ES-I3 (cell line): ENCODE results near the gene BLVRA.
"Not testable (repeated sequence)": the region's sequence is repeated elsewhere in the genome, so short reads cannot be mapped to it uniquely, and the experiment has no call there.

ENCODE experiments used
- H3K36me3 ChIP-seq: 2 replicates; pipeline ENCODE4 v1.6.1; 2013; ENCODE audit warnings: mild to moderate bottlenecking, low read length, control low read depth, moderate library complexity; ENCODE audit not compliant: insufficient read depth
- H3K4me1 ChIP-seq: 2 replicates; pipeline ENCODE4 v1.6.1; 2013; ENCODE audit warnings: mild to moderate bottlenecking, control low read depth, low read length; ENCODE audit not compliant: insufficient read depth
- H3K9ac ChIP-seq: 2 replicates; pipeline ENCODE4 v1.6.1; 2013; ENCODE audit warnings: low read depth, mild to moderate bottlenecking, low read length, moderate library complexity
- H3K9me3 ChIP-seq: 2 replicates; pipeline ENCODE4 v1.6.1; 2013; ENCODE audit warnings: mild to moderate bottlenecking, low read length, moderate library complexity; ENCODE audit not compliant: control insufficient read depth, insufficient read depth

Gene BLVRA, protein sequence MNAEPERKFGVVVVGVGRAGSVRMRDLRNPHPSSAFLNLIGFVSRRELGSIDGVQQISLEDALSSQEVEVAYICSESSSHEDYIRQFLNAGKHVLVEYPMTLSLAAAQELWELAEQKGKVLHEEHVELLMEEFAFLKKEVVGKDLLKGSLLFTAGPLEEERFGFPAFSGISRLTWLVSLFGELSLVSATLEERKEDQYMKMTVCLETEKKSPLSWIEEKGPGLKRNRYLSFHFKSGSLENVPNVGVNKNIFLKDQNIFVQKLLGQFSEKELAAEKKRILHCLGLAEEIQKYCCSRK

DNA sequence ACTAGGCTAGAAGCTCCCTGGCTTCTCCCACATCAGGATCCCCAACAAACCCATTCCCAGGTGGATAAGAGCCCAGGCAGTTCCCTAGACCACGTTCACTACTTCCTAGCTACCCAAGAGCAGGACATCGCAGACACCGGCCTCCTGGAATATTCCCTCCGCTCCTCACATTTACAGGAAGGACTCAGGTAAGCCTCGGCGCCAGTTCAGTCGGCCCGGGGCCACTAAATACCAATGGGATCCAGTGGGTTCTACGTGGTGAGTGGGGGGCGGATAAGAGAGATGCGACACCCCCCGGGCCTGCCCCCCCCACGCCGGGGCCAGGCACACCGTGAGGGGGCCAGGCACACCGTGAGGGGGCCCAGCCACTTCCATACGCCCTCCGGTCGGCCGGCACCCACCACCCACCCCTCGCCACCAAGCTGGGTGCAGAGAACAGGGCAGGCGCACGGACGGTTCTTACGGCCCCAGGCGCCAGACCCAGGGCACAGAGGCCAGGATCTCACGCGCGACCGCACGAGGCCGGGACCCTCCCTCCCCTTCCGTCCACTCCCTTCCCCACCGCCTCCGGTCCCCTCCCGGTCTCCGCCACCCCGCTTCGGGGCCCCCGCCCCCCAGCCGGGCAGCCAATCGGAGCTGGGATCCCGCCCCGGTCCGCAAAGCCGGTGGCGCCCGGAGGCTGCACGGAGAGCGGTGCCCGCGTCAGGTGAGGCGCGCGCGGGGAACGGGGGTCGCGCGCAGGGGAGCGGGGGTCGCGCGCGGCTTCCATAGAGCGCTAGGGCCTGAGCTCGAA is at the start of gene BLVRA:
TSS of gene BLVRA (plus strand) at position 652 of the 793 bp plus-strand sequence. CDS start 12,479 bp downstream, outside the sequence.
- peak within 1 kb of the TSS; percentile 78 for H3K9ac ChIP-seq
- no peaks in the 10 kb centered on the region for H3K9me3 ChIP-seq
- H3K36me3 ChIP-seq = no peaks in the 10 kb centered on the region
- H3K4me1 ChIP-seq = peaks cover 8% of the 10 kb centered on the region; the same call in 1 of the 2 replicates

DNA sequence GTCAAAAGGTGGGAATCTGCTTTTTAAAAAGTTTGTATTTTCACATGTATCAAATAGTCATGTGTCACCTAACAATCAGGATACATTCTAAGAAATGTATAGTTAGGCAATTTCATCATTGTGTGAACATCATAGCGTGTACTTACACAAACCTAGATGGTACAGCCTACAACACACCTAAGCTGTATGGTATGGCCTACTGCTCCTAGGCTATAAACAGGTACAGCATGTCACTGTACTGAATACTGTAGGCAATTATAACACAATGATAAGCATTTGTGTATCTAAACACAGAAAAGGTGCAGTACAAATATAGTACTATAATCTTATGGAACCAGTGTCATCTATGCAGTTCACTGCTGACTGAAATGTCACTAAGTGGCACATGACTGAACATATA is 47.0 kb upstream of the BLVRA start:
- Histone ChIP-seq H3K36me3 (no peaks in the 10 kb centered on the region), H3K9me3 (peaks cover 5% of the 10 kb centered on the region), H3K9ac (no peak overlapping the region), H3K4me1 (peaks cover 8% of the 10 kb centered on the region; the same call in 1 of the 2 replicates)

DNA sequence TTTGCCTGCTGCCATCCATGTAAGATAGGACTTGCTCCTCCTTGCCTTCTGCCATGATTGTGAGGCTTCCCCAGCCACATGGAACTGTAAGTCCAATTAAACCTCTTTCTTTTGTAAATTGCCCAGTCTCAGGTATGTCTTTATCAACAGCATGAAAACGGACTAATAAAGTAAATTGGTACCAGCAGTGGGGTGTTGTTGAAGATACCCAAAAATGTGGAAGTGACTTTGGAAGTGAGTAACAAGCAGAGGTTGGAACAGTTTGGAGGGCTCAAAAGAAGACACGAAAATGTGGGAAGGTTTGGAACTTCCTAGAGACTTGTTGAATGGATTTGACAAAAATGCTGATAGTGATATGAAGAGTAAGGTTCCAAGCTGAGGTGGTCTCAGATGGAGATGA is 42.5 kb upstream of the BLVRA start:
- H3K4me1 ChIP-seq, H3K9ac ChIP-seq, H3K36me3 ChIP-seq, H3K9me3 ChIP-seq: not testable (repeated sequence)

DNA sequence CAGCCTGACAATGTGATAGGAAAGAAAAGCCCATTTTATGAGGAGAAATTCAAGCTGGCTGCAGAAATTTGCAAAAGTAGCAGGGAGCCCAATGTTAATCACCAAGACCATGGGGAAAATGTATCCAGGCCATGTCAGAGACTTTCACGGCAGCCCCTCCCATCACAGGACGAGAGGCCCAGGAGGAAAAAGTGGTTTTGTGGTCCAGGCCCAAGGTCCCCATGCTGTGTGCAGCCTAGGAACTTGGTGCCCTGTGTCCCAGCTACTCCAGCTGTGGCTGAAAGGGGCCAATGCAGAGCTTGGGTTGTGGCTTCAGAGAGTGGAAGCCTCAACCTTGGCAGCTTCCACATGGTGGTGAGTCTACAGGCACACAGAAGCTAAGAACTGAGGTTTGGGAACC is 41.9 kb upstream of the BLVRA start:
- Histone ChIP-seq H3K9me3 (no peaks in the 10 kb centered on the region; the same call in 1 of the 2 replicates), H3K36me3 (no peaks in the 10 kb centered on the region), H3K4me1 (no peaks in the 10 kb centered on the region), H3K9ac (no peak overlapping the region)

DNA sequence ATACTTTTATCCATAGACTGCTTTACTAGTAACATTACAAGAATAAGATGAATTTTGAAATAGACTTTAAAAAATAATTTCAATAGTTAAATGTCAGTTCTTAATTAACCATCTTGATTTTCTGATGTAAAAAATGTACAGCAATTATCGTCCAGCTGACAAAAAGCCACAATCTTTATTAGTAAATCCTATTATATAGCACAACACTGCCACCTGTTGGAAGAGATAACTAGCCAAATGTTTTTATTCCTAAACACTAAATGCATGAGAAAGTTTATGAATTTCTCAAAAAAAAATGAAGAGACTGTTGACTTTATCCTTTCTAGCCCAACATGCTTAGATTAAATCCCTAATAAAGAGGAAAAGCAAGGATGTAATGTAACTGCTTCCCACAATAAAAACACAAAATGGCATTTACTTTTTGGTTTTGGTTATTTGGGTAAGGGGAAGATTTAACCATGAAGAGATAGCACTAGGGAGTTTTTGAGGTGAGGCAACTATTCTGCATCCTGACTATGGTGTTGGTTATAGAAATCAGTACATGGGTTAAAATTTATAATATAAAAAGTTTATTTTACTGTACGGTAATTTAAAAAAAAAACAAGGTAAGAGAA is 37.2 kb upstream of the BLVRA start:
- no peaks in the 10 kb centered on the region for H3K9me3 ChIP-seq
- no peaks in the 10 kb centered on the region for H3K36me3 ChIP-seq
- H3K9ac ChIP-seq = no peak overlapping the region
- no peaks in the 10 kb centered on the region for H3K4me1 ChIP-seq

DNA sequence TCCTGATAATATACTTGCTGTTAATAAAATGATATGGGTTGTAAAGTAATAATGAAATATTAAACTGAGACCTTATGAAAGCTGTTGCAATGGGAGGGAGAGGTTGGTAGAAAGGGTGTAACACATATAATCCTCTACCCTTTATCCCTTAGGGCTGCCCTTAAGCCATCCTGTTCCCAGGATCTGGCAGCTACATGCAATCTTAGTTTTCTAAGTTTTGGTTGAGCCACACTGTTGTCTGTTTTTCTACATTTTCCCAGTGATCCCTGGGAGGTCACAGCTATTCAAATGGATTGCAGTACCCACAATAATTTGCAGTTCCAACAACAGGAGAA is 35.5 kb upstream of the BLVRA start:
- Histone ChIP-seq H3K36me3 (no peaks in the 10 kb centered on the region), H3K9me3 (no peaks in the 10 kb centered on the region), H3K9ac (no peak overlapping the region), H3K4me1 (no peaks in the 10 kb centered on the region)

DNA sequence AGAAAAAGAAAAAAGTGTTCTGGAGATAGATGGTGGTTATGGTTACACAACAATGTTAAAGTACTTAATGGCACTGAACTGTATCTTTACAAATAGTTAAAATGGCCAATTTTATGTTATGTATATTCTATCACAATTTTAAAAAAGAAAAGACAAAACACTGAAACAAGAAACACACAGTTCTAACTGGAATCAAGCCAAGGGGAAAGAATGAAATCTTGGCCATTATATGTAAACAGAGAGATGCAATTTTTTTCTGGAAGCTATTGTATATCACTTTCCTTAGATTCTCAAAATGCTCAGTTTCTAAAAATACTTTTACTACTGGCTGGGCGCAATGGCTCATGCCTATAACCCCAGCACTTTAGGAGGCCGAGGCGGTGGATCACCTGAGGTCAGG is 33.2 kb upstream of the BLVRA start:
- H3K9me3 ChIP-seq = no peaks in the 10 kb centered on the region
- no peaks in the 10 kb centered on the region; the same call in 1 of the 2 replicates for H3K4me1 ChIP-seq
- no peaks in the 10 kb centered on the region for H3K36me3 ChIP-seq
- no peak overlapping the region for H3K9ac ChIP-seq

DNA sequence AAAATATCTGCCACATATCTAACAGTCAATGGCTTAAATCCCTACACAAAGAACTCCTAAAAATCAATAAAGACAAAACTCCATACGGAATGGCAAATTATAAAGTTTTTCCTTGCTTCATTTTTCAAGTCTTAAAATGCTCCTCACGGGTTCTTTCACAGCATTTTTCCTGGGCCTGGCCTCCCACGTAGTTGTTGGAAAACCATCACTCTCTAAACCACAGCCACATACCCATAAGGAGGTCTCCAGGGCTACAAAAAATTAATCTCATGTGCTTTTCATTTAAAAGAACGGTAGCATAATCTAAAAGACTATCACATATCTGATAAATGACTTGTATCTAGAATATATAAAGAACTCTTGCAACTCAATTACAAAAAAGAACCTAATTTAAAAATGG is 32.0 kb upstream of the BLVRA start:
- Histone ChIP-seq H3K9ac (no peak overlapping the region), H3K9me3 (no peaks in the 10 kb centered on the region), H3K36me3 (no peaks in the 10 kb centered on the region), H3K4me1 (no peaks in the 10 kb centered on the region; the same call in 1 of the 2 replicates)

DNA sequence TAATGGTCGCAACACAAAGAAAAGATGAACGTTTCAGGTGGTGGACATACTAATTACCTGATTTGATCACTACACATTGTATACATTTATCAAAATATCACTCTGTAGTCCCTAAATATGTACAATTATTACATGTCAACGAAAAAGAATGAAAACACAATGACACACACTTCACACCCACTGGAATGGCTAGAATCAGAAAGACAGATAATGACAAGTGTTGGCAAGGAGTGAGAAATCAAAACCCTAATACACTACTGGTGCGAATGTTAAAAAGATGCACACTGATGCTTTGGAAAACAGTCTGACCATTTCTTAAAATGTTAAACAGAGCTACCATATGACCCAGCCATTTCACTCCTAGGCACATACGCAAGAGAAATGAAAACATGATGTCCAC is 31.5 kb upstream of the BLVRA start:
- no peaks in the 10 kb centered on the region; the same call in 1 of the 2 replicates for H3K4me1 ChIP-seq
- no peak overlapping the region for H3K9ac ChIP-seq
- H3K36me3 ChIP-seq = no peaks in the 10 kb centered on the region
- no peaks in the 10 kb centered on the region for H3K9me3 ChIP-seq

DNA sequence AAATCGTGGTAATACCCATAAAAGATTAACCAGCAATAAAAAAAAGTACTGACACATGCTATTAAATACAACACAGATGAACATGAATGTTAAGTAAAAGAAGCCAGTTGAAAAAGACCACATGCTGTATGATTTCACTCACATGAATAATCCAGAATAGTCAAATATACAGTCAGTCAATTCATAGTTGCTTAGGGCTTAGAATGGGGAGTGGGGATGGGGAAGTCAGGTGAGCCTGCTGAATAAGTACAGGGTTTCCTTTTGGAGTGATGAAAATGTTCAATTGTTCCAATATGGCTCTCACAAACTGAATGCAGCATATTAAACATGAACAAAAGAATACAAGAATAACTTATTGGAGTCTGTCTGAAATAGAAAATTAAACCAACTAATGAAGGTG is 31.0 kb upstream of the BLVRA start:
- Histone ChIP-seq H3K36me3 (no peaks in the 10 kb centered on the region), H3K9ac (no peak overlapping the region), H3K9me3 (no peaks in the 10 kb centered on the region), H3K4me1 (no peaks in the 10 kb centered on the region; the same call in 1 of the 2 replicates)

DNA sequence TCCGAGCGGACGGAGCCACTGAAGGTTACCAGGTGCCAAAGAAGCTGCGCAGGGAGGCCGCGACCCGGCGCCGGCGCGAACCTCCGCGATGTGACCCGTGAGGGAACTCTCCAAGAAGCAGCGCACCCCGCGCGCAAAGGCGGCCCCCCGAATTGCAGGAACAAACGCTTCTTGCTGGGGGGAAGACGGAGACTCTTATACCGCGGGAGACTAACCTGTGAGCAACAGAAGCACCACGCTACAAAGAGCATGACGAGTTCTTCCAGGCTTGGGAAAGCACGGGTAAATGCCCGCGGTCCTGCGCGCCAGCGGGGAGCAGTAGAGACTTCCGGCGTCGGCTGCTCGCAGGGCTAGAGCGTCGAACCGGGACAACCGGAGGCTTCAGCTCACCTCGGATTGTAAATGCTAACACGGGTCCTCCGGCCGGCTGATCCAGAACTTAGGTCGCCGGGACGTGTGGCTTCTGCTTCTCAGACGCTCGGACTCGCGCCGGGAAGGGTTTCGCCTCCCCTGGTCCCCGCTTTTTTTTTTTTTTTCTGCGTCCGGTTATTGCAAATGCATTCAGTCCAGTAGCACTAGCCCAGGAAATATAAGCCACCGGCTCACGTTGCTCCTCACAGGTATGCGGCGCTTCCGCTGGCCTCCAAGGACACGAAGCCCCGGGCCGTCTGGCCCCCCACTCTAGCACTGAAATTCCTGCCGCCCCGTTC is 29.1 kb upstream of the BLVRA start, which contains the start of gene COA1:
TSS of gene COA1 (minus strand) at position 310 of the 710 bp plus-strand sequence. CDS start 80,909 bp downstream, outside the sequence.
- H3K9me3 ChIP-seq = no peaks in the 10 kb centered on the region
- no peaks in the 10 kb centered on the region for H3K36me3 ChIP-seq
- H3K9ac ChIP-seq = peak within 1 kb of the TSS; percentile 98
- H3K4me1 ChIP-seq = no peaks in the 10 kb centered on the region; the same call in 1 of the 2 replicates

DNA sequence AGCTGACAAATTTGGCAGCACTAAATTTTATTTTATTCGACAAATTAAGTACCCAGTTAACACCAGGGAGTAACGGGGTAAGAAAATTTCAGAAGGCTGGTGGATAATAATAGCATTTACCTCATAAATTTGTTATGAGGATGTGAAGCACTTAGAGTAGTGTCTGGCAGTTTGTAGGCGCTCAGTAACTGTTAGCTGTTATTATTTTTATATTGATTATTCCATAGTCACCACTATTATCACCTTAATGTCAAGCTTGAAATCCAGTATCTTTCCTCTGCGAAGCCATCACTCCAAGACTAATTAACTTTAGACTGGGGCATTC is 28.6 kb upstream of the BLVRA start:
- peak overlapping the region; percentile 98 for H3K9ac ChIP-seq
- H3K9me3 ChIP-seq = no peaks in the 10 kb centered on the region
- H3K36me3 ChIP-seq = no peaks in the 10 kb centered on the region
- no peaks in the 10 kb centered on the region; the same call in 1 of the 2 replicates for H3K4me1 ChIP-seq

DNA sequence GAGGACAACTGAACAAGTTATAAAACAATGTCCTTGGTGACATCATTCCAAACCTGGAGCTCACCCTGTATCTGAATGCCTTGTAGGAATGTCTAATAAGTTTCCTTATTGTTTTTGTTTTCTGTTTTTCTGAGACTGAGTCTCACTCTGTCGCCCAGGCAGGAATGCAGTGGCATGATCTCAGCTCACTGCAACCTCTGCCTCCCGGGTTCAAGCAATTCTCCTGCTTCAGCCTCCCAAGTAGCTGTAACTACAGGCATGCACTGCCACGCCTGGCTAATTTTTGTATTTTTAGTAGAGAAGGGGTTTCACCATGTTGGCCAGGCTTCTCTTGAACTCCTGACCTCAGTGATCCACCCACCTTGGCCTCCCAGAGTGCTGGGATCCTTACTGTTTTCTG is 27.0 kb upstream of the BLVRA start:
- not testable (repeated sequence) for H3K9me3 ChIP-seq, H3K36me3 ChIP-seq, H3K4me1 ChIP-seq, H3K9ac ChIP-seq

DNA sequence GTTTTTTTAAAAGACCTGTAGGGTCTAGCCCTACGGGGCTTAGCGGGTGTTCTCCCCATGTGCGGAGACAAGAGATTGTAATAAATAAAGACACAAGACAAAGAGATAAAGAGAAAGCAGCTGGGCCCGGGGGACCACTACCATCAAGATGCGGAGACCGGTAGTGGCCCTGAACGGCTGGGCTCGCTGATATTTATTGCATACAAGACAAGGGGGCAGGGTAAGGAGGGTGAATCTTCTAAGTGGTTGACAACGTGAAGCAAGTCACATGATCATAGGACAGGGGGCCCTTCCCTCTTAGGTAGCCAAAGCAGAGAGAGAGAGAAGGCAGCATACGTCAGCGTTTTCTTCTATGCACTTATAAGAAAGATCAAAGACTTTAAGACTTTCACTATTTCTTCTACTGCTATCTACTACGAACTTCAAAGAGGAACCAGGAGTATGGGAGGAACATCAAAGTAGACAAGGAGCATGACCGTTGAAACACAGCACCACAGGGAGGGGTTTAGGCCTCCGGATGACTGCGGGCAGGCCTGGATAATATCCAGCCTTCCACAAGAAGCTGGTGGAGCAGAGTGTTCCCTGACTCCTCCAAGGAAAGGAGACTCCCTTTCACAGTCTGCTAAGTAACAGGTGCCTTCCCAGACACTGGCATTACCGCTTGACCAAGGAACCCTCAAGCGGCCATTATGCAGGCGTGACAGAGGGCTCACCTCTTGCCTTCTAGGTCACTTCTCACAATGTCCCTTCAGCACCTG is 23.7 kb upstream of the BLVRA start:
- not testable (repeated sequence) for H3K4me1 ChIP-seq, H3K36me3 ChIP-seq, H3K9me3 ChIP-seq, H3K9ac ChIP-seq
